Lung microvascular endothelial cell (primary cell): Measurements from ENCODE around the gene RIPOR3. TPM values are rescaled to one million over a fixed set of nuclear protein-coding genes. Genes with fewer than 3 reads are reported as not detected.
"Not testable (repeated sequence)": the region's sequence is repeated elsewhere in the genome, so short reads cannot be mapped to it uniquely, and the experiment has no call there.

Source experiments
- DNase-seq, 2 donors: peaks; one replicate each; pipeline versions ENCODE4 v3.0.0 to v3.0.0-alpha.2; 2010; ENCODE audit warnings: low read depth in 2 of 2
- total RNA-seq: library from RNA; depleted of rRNA; stranded (reverse); fragments of >200 nt; gene quantifications from 2 replicates; pipeline ENCODE4 v1.2.1, GENCODE V29; 2014

The RIPOR3 gene
- total RNA-seq, 1 donor from 2014 or later: 0.20 TPM

GRCh38 chr20:50659975-50660670 is 31.2 kb downstream of the RIPOR3 start:
- no peak for DNase-seq

DNA sequence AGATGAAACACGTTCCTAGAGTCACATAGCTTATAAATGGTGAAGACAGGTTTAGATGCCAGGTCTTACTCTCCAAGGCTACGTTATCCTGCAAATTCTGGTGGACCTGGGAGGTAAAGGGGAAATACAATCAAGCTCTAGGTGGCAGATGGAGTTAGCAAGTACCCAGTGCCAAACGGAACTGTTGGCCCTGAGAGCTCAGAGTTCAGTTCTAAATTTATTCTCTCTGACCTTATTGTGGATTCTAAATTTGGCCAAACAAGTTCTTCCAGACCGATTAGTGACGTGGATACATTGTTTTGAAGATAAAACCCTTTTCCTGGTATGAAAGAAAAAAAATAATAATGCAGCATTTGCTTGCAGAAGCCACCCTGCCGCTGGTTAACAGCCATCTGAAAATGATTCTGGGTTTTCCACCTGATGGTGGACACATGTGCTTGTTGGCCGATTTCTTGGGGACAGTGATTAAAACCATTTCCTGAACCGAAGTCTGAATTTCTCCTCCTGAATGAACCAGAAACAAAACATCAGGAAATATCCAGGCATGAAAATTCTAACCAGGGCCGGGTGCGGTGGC is 32.5 kb downstream of the RIPOR3 start:
- peak in 1 of 2 donors; percentile 32 for DNase-seq

GRCh38 chr20:50655311-50655880 is 35.9 kb downstream of the RIPOR3 start:
- DNase-seq: no peak

GRCh38 chr20:50654904-50655303 is 36.4 kb downstream of the RIPOR3 start:
- no peak for DNase-seq

DNA sequence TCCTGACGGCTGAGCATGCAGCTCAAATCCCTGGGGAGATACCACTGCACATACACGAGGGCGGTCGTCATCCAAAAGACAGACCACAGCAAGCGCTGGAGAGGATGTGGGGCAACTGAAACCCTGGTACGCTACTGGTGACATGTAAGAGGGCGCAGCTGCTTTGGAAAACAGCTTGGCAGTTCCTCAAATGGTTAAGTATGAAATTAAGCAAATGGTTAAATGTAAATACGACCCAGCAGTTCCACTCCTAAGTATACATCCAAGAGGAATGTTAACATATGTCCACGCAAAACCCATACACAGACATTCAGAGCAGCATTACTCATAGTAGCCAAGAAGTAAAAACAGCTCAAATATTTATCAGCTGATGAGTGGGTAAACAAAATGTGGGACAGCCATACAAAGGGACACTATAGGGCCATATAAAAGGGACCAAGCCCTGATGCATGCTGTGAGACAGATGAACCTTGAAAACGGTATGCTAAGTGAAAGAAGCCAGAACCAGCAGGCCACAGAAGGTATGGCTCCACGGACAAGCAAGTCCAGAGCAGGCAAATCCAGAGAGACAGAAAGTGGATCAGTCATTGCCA is 38.5 kb downstream of the RIPOR3 start:
- DNase-seq: no peak

DNA sequence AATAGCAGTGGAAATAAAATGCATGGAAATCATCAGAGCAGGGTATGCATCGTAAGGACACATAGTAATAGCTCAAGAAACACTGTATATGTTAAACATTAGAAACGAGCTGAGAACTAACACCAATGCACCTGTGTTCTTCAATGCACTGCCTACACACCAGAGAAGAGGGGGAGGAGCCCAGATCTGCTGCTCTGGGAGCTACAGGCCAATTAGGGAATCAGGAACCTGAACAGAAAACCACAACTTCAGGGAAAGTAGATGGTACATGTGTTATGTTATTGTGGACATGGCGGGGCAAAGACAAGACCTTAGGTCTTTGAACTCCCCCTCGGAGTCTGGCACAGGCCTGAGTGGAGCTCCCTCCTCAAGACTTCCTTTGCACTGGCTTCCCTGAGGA is 39.7 kb downstream of the RIPOR3 start:
- no peak for DNase-seq

GRCh38 chr20:50649590-50649989 is 41.8 kb downstream of the RIPOR3 start:
- DNase-seq: no peak

DNA sequence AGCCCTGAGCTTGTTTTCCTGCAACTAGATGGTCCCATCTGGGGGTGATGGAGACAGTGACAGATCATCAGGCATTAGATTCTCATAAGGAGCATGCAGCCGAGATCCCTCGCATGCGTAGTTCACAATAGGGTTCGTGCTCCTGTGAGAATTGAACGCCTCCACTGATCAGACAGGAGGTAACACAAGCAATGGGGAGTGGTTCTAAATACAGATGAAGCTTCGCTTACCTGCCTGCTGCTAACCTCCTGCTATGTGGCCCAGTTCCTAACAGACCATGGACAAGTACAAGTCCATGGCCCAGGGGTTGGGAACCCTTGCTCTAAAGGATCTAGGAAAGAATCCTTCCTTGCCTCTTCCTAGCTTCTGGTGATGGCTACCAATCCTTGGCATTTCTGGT is 42.7 kb downstream of the RIPOR3 start:
- DNase-seq: no peak

DNA sequence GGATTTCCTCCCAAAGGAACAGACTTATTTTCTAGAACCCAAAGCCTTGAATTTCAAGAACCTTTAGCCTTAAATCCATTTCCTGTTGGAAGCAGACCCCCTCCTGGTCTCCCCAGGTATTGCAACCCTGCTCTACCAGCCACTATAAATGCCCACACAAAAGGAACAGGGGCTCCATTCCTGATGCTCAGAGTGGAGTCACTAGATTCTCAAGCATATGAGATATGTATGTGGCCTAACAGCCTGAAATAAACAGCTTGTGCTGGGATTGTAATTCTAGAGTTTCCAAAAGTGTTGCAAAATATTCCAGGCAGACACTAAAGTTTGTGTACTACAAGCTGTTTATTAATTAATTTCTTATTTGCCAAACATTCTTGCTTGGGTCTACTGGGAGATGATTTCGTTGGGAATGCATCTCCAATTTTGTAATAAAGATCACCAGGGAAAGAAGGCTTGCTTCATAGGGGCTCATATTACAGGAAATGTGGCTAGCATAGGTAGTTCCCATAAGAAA is 44.8 kb downstream of the RIPOR3 start:
- no peak for DNase-seq

DNA sequence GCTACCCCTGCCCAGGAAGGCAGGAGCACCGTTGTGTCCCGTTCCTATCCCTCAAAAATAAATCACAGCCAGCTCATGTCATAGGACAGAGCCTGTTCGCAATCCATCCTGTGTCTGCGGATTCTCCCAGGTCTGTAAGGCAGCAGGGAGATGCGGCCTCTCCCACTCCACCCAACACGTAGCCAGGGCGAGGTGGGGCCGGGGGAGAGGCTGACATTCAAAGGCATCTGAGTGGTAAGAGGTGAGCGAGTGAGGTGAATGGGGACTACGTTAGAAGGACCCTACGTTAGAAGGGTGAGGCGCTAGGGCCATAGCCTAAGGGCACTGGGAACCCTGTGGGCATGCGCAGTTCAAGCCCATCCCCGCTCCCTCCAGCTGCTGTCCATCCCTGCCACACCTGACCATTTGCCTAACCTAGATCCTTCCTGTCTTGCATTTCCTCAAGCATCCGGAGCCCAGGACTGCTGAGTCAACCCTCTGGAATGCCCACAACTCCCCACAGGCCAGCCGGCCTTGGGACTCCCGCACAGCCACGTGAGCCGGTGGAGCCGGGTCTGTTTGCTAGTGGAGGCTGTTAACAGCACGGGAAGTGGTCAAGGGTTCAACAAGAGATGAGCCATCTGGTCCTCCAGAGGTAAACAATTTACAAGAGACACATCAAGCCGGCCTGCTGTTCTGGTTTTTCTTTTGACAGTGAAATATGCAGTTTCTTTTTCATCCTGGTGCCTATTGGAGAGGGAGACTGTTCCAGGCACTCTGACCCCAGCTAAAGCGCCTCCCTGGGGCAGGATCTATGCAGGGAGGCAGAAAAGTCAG is 45.9 kb downstream of the RIPOR3 start:
- peak; percentile 66 to 90 for DNase-seq

DNA sequence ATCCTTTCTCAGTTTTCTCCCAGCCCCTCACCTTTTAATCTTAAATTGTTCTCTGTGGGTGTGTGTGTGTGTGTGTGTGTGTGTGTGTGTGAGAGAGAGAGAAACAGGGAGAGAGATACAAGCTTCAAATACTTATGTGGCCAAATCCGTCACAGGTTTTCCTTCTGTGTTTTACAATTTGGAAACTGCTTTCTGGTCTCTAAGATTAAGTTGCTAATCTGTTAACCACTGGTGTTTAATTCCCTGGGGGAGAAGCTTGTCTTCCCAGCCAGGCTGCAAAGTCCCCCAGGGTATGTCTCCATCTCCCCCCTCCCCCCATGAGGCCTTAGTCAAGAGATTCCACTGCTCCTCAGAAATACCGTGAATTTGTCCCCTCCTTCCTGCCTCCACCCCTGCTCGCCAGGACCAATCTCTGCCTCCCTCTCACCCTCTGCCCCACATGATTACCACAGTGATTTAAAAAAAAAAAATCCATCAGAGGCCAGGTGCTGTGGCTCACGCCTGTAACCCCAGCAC is 49.0 kb downstream of the RIPOR3 start:
- no peak for DNase-seq

- DNase-seq: not testable (repeated sequence)
These were observed 49.6 kb downstream of the RIPOR3 start for GRCh38 chr20:50641625-50642287.

GRCh38 chr20:50639971-50640711 is 51.2 kb downstream of the RIPOR3 start:
- not testable (repeated sequence) for DNase-seq

GRCh38 chr20:50638015-50638847 is 53.1 kb downstream of the RIPOR3 start:
- peak in 1 of 2 donors; percentile 62 for DNase-seq

GRCh38 chr20:50636601-50637540 is 54.5 kb downstream of the RIPOR3 start:
- DNase-seq: peak in 1 of 2 donors; percentile 17

DNA sequence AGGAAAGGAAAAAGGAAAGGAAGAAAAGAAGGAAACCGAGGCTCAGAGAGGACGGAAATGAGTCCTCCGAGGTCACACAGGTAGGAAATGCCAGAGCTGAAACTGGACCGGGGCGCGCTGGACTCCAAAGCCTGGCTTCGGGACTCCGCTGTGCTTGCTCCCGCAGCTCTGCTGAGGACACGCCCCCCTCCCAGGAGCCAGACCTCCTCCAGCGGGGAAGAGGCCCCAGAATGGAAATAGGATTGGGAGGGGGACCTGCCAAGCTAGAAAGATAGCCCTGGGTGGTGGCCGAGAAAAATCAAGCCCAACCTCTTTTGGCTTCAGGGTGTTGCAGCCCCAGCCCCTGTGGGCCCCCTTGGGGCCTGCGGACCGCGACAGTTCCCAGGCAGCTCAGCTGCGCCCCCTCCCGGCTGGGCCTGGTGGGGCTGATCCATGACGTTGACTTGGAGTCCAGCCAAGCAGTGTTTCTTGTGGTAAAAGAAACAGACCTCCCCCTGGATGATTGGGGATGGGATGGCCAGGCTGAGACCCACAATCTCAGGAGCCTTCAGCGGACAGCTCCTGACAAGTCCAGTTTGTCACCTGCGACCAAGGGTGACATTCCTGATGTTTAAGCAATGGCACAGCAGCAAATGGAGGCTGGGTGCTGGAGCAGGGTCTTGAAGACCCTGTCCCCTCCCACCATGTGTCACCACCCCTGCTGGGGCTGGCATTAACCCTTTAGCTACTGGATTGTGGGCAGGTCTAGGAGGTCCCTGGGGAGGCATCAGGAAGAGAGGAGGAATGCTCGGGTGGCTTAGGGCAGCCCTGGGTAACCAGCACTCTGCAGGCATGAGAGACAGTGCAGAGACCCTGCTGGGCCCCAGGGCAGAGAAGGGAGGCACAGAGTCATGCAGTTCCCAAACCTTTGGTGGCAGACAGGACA is 55.4 kb downstream of the RIPOR3 start:
- peak; percentile 42 to 66 for DNase-seq

DNA sequence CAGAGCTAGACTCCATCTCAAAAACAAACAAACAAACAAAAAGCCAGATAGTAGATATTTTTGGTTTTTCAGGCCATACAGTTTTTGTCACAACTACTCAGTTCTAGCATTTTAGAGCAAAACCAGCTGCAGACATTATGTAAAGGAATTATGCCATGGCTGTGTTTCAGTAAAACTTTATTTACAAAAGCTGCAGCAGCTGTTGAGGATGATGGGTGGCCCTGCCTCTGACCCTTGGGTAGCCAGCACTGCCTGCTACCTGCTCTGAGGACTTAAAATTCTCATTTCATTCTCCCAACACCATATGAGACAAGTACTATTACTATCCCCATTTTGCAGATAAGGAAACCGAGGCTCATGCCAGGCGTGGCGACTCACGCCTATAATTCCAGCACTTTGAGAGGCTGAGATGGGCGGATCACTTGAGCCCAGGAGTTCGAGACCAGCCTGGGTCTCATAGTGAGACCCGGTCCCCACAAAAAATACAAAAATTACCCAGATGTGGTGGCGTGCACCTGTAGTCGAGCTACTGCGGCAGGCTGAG is 56.3 kb downstream of the RIPOR3 start:
- no peak for DNase-seq
